ENCODE measurements around the gene SRRT.

- no peak for TF ChIP-seq CTCF (IDR thresholded peaks at IDR 0.05; ENCODE audit: insufficient read depth, low read length)
- no peak for TF ChIP-seq POLR2AphosphoS5 (IDR thresholded peaks at IDR 0.05; ENCODE audit: low read depth)
These were observed 3.1 kb downstream of the SRRT start for GRCh38 chr7:100878013-100878412.
